Metanephros (tissue), 1 donor: ENCODE measurements around the gene ALG1. TPM values are rescaled to one million over a fixed set of nuclear protein-coding genes. Genes with fewer than 3 reads are reported as not detected.

Experiments used
- total RNA-seq: library from RNA; depleted of rRNA; stranded (reverse); fragments of >200 nt; gene quantifications from one replicate; pipeline ENCODE4 v1.2.3, GENCODE V29; 2014

The ALG1 gene
- total RNA-seq: 23.4 TPM

GRCh38 chr16:5071681-5072333 lies at the start of gene ALG1:
Gene ALG1 (plus strand): TSS chr16:5071843. CDS start chr16:5071850, 7 bp downstream.

GRCh38 chr16:5033256-5034166 lies 38.1 kb upstream of the ALG1 start, which contains the start of gene NAGPA:
Gene NAGPA (minus strand): TSS chr16:5033935. CDS start chr16:5033914, 21 bp downstream.

GRCh38 chr16:5065813-5066212 lies 5.8 kb upstream of the ALG1 start, which contains the start of gene C16orf89:
Gene C16orf89 (minus strand): TSS chr16:5065956. CDS start chr16:5065908, 48 bp downstream.

GRCh38 chr16:5097470-5098220 lies 26.0 kb downstream of the ALG1 start, which contains the start of gene EEF2KMT:
Gene EEF2KMT (minus strand): TSS chr16:5097795. CDS start chr16:5097739, 56 bp downstream.

Other genes with a start within 250 kb of the ALG1 start
- gene GLYR1, start 224.6 kb upstream of the ALG1 start, total RNA-seq: 67.5 TPM
- 27.6 TPM for gene UBN1, start 224.4 kb upstream of the ALG1 start, total RNA-seq
- 22.7 TPM for gene PPL, start 134.7 kb upstream of the ALG1 start, total RNA-seq
- gene SEC14L5, start 113.5 kb upstream of the ALG1 start, total RNA-seq: 0.82 TPM
- 16.2 TPM for gene NAGPA, start 37.9 kb upstream of the ALG1 start, total RNA-seq
- 5.7 TPM for gene C16orf89, start 5.9 kb upstream of the ALG1 start, total RNA-seq
- 8.4 TPM for gene EEF2KMT, start 26.0 kb downstream of the ALG1 start, total RNA-seq